Hepatocyte (in vitro differentiated cells): Measurements from ENCODE around the gene AP5S1. TPM values are rescaled to one million over a fixed set of nuclear protein-coding genes. Genes with fewer than 3 reads are reported as not detected.

Experiments
- DNase-seq: peaks from one replicate; pipeline ENCODE4 v3.0.0-alpha.2; 2016; ENCODE audit warnings: low spot score
- H2AFZ ChIP-seq: fragments of 200-600 bp; sonication (generic); 2 replicates; pipeline ENCODE4 v1.6.0; 2016; ENCODE audit warnings: antibody characterized with exemption, mild to moderate bottlenecking
- H3K27ac ChIP-seq: fragments of 200-600 bp; sonication (generic); 2 replicates; pipeline ENCODE4 v1.5.1; 2016; ENCODE audit warnings: mild to moderate bottlenecking
- H3K27me3 ChIP-seq: fragments of 200-600 bp; sonication (generic); 2 replicates; pipeline ENCODE4 v1.6.1; 2016
- H3K36me3 ChIP-seq: fragments of 200-600 bp; sonication (generic); replicated peaks from 2 replicates; pipeline ENCODE4 v1.5.1; 2016; ENCODE audit warnings: low read depth; ENCODE audit not compliant: insufficient read depth
- H3K4me1 ChIP-seq: fragments of 200-600 bp; sonication (generic); 2 replicates; pipeline ENCODE4 v1.5.1; 2016; ENCODE audit warnings: mild to moderate bottlenecking, moderate library complexity; ENCODE audit not compliant: insufficient read depth
- H3K4me2 ChIP-seq: fragments of 200-600 bp; sonication (generic); 2 replicates; pipeline ENCODE4 v1.6.0; 2016
- H3K4me3 ChIP-seq: fragments of 200-600 bp; sonication (generic); 2 replicates; pipeline ENCODE4 v1.5.1; 2016; ENCODE audit warnings: mild to moderate bottlenecking
- H3K79me2 ChIP-seq: fragments of 200-600 bp; sonication (generic); 2 replicates; pipeline ENCODE4 v1.6.0; 2017; ENCODE audit warnings: mild to moderate bottlenecking
- H3K9me2 ChIP-seq: fragments of 200-600 bp; sonication (generic); replicated peaks from 2 replicates; pipeline ENCODE4 v1.6.0; 2017; ENCODE audit warnings: mild to moderate bottlenecking; ENCODE audit not compliant: insufficient read depth
- H3K9me3 ChIP-seq: fragments of 200-600 bp; sonication (generic); 2 replicates; pipeline ENCODE4 v1.5.1; 2016; ENCODE audit warnings: low read depth, mild to moderate bottlenecking
- H4K20me1 ChIP-seq: fragments of 200-600 bp; sonication (generic); 2 replicates; pipeline ENCODE4 v1.6.0; 2016; ENCODE audit warnings: mild to moderate bottlenecking; ENCODE audit not compliant: insufficient read depth, poor library complexity, severe bottlenecking
- EZH2 ChIP-seq: fragments of 200-600 bp; sonication (generic); IDR thresholded peaks from 2 replicates; pipeline ENCODE4 v1.6.1; 2016; ENCODE audit warnings: antibody characterized with exemption, mild to moderate bottlenecking, borderline replicate concordance
- EZH2phosphoT487 ChIP-seq: fragments of 200-600 bp; sonication (generic); IDR thresholded peaks from one replicate; pipeline ENCODE4 v1.6.1; 2018; ENCODE audit warnings: antibody characterized with exemption, mild to moderate bottlenecking, low read depth, moderate library complexity; ENCODE audit not compliant: unreplicated experiment, severe bottlenecking
- WGBS: methylation state at CpG from one replicate; pipeline ENCODE4 v1.1.6; 2016; ENCODE audit warnings: low lambda C conversion rate; ENCODE audit errors: missing lambda C conversion rate; 5-methylcytosine and 5-hydroxymethylcytosine counted together
- polyA plus RNA-seq: library from polyadenylated mRNA; unstranded; fragments of >200 nt; fragmentation: Nextera tagmentation; extraction: Ambion mirVana; gene quantifications from 2 replicates; pipeline ENCODE4 v1.2.1, GENCODE V29; 2016
- total RNA-seq: library from RNA; depleted of rRNA; stranded (reverse); fragments of >200 nt; gene quantifications from 2 replicates; pipeline ENCODE4 v1.2.3, GENCODE V29; 2014
- TF ChIP-seq, protein P1 (sequence below): fragments of 200-600 bp; sonication (generic); IDR thresholded peaks from 2 replicates; pipeline ENCODE4 v1.5.1; 2016; ENCODE audit warnings: antibody characterized with exemption, mild to moderate bottlenecking; ENCODE audit not compliant: poor library complexity

AP5S1 gene
- total and polyA plus RNA-seq, 2 experiments from 2014 or later, result 13.8 to 21.8 TPM

DNA sequence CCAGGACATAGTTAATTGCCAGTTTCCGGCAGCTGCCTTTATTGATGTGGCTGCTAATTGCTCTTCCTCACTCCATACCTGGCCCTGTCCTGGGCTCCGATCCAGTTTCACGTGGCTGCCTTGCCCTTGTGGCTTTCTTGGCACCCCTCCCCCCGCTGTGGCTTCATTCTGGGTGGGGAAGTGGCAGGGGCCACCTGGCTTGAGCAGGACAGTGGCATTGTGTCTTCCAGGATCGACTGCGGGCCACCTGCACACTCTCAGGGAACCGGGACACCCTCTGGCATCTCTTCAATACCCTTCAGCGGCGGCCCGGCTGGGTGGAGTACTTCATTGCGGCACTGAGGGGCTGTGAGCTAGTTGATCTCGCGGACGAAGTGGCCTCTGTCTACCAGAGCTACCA is 37.1 kb downstream of the AP5S1 start:
- Histone ChIP-seq H3K9me3 (no peaks in the 10 kb centered on the region), H3K79me2 (peaks cover 5% of the 10 kb centered on the region), H3K27ac (no peak overlapping the region), H3K4me2 (no peak overlapping the region), H3K4me1 (no peaks in the 10 kb centered on the region), H3K4me3 (no peak overlapping the region), H3K36me3 (peaks cover 4% of the 10 kb centered on the region), H4K20me1 (no peaks in the 10 kb centered on the region), H3K9me2 (no peaks in the 10 kb centered on the region), H2AFZ (no peak overlapping the region), H3K27me3 (no peaks in the 10 kb centered on the region)
- 95% methylated on average over 13 of the region's 14 CpGs for WGBS
- DNase-seq, result no peak
- TF ChIP-seq, protein P1, sequence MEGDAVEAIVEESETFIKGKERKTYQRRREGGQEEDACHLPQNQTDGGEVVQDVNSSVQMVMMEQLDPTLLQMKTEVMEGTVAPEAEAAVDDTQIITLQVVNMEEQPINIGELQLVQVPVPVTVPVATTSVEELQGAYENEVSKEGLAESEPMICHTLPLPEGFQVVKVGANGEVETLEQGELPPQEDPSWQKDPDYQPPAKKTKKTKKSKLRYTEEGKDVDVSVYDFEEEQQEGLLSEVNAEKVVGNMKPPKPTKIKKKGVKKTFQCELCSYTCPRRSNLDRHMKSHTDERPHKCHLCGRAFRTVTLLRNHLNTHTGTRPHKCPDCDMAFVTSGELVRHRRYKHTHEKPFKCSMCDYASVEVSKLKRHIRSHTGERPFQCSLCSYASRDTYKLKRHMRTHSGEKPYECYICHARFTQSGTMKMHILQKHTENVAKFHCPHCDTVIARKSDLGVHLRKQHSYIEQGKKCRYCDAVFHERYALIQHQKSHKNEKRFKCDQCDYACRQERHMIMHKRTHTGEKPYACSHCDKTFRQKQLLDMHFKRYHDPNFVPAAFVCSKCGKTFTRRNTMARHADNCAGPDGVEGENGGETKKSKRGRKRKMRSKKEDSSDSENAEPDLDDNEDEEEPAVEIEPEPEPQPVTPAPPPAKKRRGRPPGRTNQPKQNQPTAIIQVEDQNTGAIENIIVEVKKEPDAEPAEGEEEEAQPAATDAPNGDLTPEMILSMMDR, result no peak
- TF ChIP-seq EZH2phosphoT487, result no peak
- TF ChIP-seq EZH2, result no peak

- Histone ChIP-seq H3K79me2 (no peaks in the 10 kb centered on the region), H3K4me1 (no peaks in the 10 kb centered on the region), H3K4me3 (no peak overlapping the region), H3K9me2 (no peaks in the 10 kb centered on the region), H3K4me2 (no peak overlapping the region), H2AFZ (no peak overlapping the region), H3K36me3 (peaks cover 4% of the 10 kb centered on the region), H3K9me3 (no peaks in the 10 kb centered on the region), H3K27me3 (no peaks in the 10 kb centered on the region), H3K27ac (no peak overlapping the region), H4K20me1 (no peaks in the 10 kb centered on the region)
- WGBS, result 97% methylated on average over 6 of the region's 6 CpGs
- DNase-seq, result no peak
- TF ChIP-seq EZH2 (no peak), EZH2phosphoT487 (no peak)
- TF ChIP-seq, protein P1, result no peak
Measured at GRCh38 chr20:3858689-3859088, 38.3 kb downstream of the AP5S1 start.

- Histone ChIP-seq H3K27me3 (no peaks in the 10 kb centered on the region), H3K9me2 (no peaks in the 10 kb centered on the region), H3K79me2 (no peaks in the 10 kb centered on the region), H3K4me2 (no peak overlapping the region), H4K20me1 (no peaks in the 10 kb centered on the region), H3K4me3 (no peak overlapping the region), H3K4me1 (no peaks in the 10 kb centered on the region), H3K9me3 (no peaks in the 10 kb centered on the region), H3K27ac (no peak overlapping the region), H2AFZ (no peak overlapping the region), H3K36me3 (peaks cover 4% of the 10 kb centered on the region)
- DNase-seq, result no peak
- 98% methylated on average over 7 of the region's 7 CpGs for whole genome bisulfite sequencing
- TF ChIP-seq EZH2phosphoT487, result no peak
- TF ChIP-seq, protein P1, result no peak
- TF ChIP-seq EZH2, result no peak
Measured at GRCh38 chr20:3861191-3861590, 40.8 kb downstream of the AP5S1 start.

GRCh38 chr20:3862333-3862732 is 42.0 kb downstream of the AP5S1 start:
- no peaks in the 10 kb centered on the region for H4K20me1 ChIP-seq
- peaks cover 4% of the 10 kb centered on the region for H3K36me3 ChIP-seq
- no peaks in the 10 kb centered on the region for H3K79me2 ChIP-seq
- WGBS, result 100% methylated on average over 1 of the region's 1 CpG
- H3K4me1 ChIP-seq, result no peaks in the 10 kb centered on the region
- H3K4me3 ChIP-seq, result no peak overlapping the region
- H3K4me2 ChIP-seq, result no peak overlapping the region
- no peak overlapping the region for H3K27ac ChIP-seq
- no peaks in the 10 kb centered on the region for H3K9me3 ChIP-seq
- DNase-seq, result no peak
- no peaks in the 10 kb centered on the region for H3K9me2 ChIP-seq
- H2AFZ ChIP-seq, result no peak overlapping the region
- no peaks in the 10 kb centered on the region for H3K27me3 ChIP-seq
- TF ChIP-seq EZH2 (no peak), EZH2phosphoT487 (no peak)
- TF ChIP-seq, protein P1, result no peak
